Loucy (cell line): ENCODE results near the gene NRCAM.

Source experiments
- H2AFZ ChIP-seq: fragments of 200-600 bp; sonication (generic); 2 replicates; pipeline ENCODE4 v1.6.0; 2016; ENCODE audit warnings: antibody characterized with exemption, mild to moderate bottlenecking, low read length, moderate library complexity
- H3F3A ChIP-seq: fragments of 200-600 bp; 2 replicates; pipeline ENCODE4 v1.6.0; 2016; ENCODE audit warnings: antibody characterized with exemption, low read depth, mild to moderate bottlenecking
- H3K27me3 ChIP-seq: fragments of 200-600 bp; sonication (generic); 2 replicates; pipeline ENCODE4 v1.6.1; 2014; ENCODE audit warnings: low read length, mild to moderate bottlenecking; ENCODE audit not compliant: insufficient read depth, poor library complexity, severe bottlenecking
- H3K36me3 ChIP-seq: fragments of 200-600 bp; sonication (generic); 2 replicates; pipeline ENCODE4 v1.6.1; 2016; ENCODE audit warnings: low read length; ENCODE audit not compliant: insufficient read depth
- H3K4me1 ChIP-seq: fragments of 200-600 bp; sonication (generic); 2 replicates; pipeline ENCODE4 v1.5.1; 2014; ENCODE audit warnings: low read length, mild to moderate bottlenecking; ENCODE audit not compliant: insufficient read depth, poor library complexity, severe bottlenecking
- H3K4me2 ChIP-seq: fragments of 200-600 bp; sonication (generic); 2 replicates; pipeline ENCODE4 v1.6.0; 2014; ENCODE audit warnings: antibody characterized with exemption, low read length, low read depth, mild to moderate bottlenecking; ENCODE audit not compliant: poor library complexity, severe bottlenecking
- H3K4me3 ChIP-seq: fragments of 200-600 bp; sonication (generic); 2 replicates; pipeline ENCODE4 v1.5.1; 2014; ENCODE audit warnings: low read length, mild to moderate bottlenecking, mixed read lengths; ENCODE audit not compliant: poor library complexity, severe bottlenecking
- H3K79me2 ChIP-seq: fragments of 200-600 bp; sonication (generic); 2 replicates; pipeline ENCODE4 v1.6.1; 2014; ENCODE audit warnings: low read length; ENCODE audit not compliant: insufficient read depth
- H3K9ac ChIP-seq: fragments of 200-600 bp; sonication (generic); 2 replicates; pipeline ENCODE4 v1.6.0; 2014; ENCODE audit warnings: mild to moderate bottlenecking, low read depth, low read length, moderate library complexity; ENCODE audit not compliant: poor library complexity, severe bottlenecking
- H3K9me2 ChIP-seq: fragments of 200-600 bp; sonication (generic); replicated peaks from 2 replicates; pipeline ENCODE4 v1.6.1; 2016; ENCODE audit warnings: low read depth, low read length, mixed read lengths
- H3K9me3 ChIP-seq: fragments of 200-600 bp; sonication (generic); 2 replicates; pipeline ENCODE4 v1.6.1; 2014; ENCODE audit warnings: mild to moderate bottlenecking, antibody characterized with exemption, low read length, low read depth; ENCODE audit not compliant: insufficient read depth
- H4K20me1 ChIP-seq: fragments of 200-600 bp; sonication (generic); 2 replicates; pipeline ENCODE4 v1.6.0; 2014; ENCODE audit warnings: antibody characterized with exemption, low read length, mild to moderate bottlenecking; ENCODE audit not compliant: insufficient read depth, poor library complexity, severe bottlenecking
- CTCF ChIP-seq: fragments of 200-600 bp; sonication (generic); conservative IDR thresholded peaks from 2 replicates; pipeline ENCODE4 v1.5.1; 2014; ENCODE audit warnings: mild to moderate bottlenecking, antibody characterized with exemption, low read length
- EZH2phosphoT487 ChIP-seq: fragments of 200-600 bp; IDR thresholded peaks from 2 replicates; pipeline ENCODE4 v1.6.1; 2018; ENCODE audit warnings: antibody characterized with exemption, mild to moderate bottlenecking, moderate library complexity, borderline replicate concordance

The NRCAM gene

DNA sequence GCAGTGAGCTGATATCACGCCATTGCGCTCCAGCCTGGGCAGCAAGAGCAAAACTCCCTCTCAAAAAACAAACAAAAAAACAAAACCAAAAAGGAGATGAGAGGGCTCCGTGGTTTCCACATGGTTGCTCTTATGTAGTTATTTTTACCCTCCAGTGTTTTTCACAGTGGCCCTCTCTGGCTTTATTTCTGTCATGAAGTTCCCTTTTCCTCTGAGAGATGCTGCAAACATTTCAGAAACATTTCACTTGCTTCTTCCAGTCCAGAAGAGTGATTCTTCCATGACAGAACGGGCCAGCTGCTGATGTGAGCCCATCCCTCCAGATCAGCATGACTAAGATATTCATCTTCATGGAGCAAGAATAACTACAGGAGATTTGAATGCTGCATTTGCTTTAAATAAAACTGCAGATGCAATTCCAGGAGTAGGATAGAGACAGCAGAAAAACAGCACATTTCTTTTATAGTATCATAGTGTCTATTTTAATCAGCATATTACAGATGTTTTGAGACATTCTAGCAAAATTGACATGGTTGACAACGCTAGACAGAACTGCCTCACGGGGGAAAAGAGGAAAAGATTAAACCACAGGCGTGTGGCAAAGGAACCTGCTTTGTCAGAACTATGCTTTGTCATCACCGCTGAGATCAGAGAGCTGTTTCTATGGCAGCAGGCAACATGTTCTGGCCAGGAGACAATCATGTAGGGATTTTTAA, 40.3 kb downstream of the NRCAM start:
- peaks cover 20% of the 10 kb centered on the region for H3K4me1 ChIP-seq
- no peak overlapping the region for H3K9ac ChIP-seq
- H3K27me3 ChIP-seq = peaks cover 9% of the 10 kb centered on the region
- TF ChIP-seq CTCF (no peak), EZH2phosphoT487 (no peak)
- no peaks in the 10 kb centered on the region for H3K79me2 ChIP-seq
- no peaks in the 10 kb centered on the region for H3F3A ChIP-seq
- H3K4me3 ChIP-seq = peak overlapping the region; percentile 6
- no peaks in the 10 kb centered on the region for H3K9me3 ChIP-seq
- peak overlapping the region; percentile 41 for H3K4me2 ChIP-seq
- H2AFZ ChIP-seq = no peak overlapping the region
- no peaks in the 10 kb centered on the region for H3K9me2 ChIP-seq
- no peaks in the 10 kb centered on the region for H4K20me1 ChIP-seq
- H3K36me3 ChIP-seq = no peaks in the 10 kb centered on the region

GRCh38 chr7:108415084-108415483, 41.2 kb downstream of the NRCAM start:
- Histone ChIP-seq H3K79me2 (no peaks in the 10 kb centered on the region), H4K20me1 (no peaks in the 10 kb centered on the region), H2AFZ (no peak overlapping the region), H3K4me2 (no peak overlapping the region), H3K27me3 (peaks cover 9% of the 10 kb centered on the region), H3K4me3 (no peak overlapping the region), H3K9me3 (no peaks in the 10 kb centered on the region), H3K36me3 (no peaks in the 10 kb centered on the region), H3F3A (no peaks in the 10 kb centered on the region), H3K9ac (no peak overlapping the region), H3K4me1 (peaks cover 11% of the 10 kb centered on the region), H3K9me2 (no peaks in the 10 kb centered on the region)
- TF ChIP-seq EZH2phosphoT487 = no peak
- no peak for TF ChIP-seq CTCF

GRCh38 chr7:108413782-108414492, 42.3 kb downstream of the NRCAM start:
- Histone ChIP-seq H2AFZ (no peak overlapping the region), H3K4me1 (peaks cover 9% of the 10 kb centered on the region), H3K9me3 (no peaks in the 10 kb centered on the region), H4K20me1 (no peaks in the 10 kb centered on the region), H3K79me2 (no peaks in the 10 kb centered on the region), H3F3A (no peaks in the 10 kb centered on the region), H3K4me3 (no peak overlapping the region), H3K4me2 (no peak overlapping the region), H3K36me3 (no peaks in the 10 kb centered on the region), H3K27me3 (peaks cover 9% of the 10 kb centered on the region), H3K9ac (no peak overlapping the region), H3K9me2 (no peaks in the 10 kb centered on the region)
- TF ChIP-seq EZH2phosphoT487 (no peak), CTCF (no peak)
